Stimulated activated CD4-positive, alpha-beta T cell treated with anti-CD3 and anti-CD28 coated beads, Interleukin-4, amount 100 ng/mL, for 48 hours (primary cell): ENCODE data around the gene FOSL2.

Experiments used
- DNase-seq, 2 donors: peaks; one replicate each; pipeline ENCODE4 v3.0.0-alpha.2; 2020; ENCODE audit warnings: low read depth in 2 of 2

The FOSL2 gene

GRCh38 chr2:28431741-28432140 is 39.1 kb downstream of the FOSL2 start:
- DNase-seq: no peak

- DNase-seq: no peak
Observed at GRCh38 chr2:28432362-28432761, 39.7 kb downstream of the FOSL2 start.

- no peak for DNase-seq
Observed at GRCh38 chr2:28433215-28433614, 40.6 kb downstream of the FOSL2 start.

- DNase-seq: no peak
Observed at GRCh38 chr2:28433935-28434599, 41.4 kb downstream of the FOSL2 start.

- no peak for DNase-seq
Observed at GRCh38 chr2:28434600-28434989, 41.9 kb downstream of the FOSL2 start.

- DNase-seq: no peak
Observed at GRCh38 chr2:28435241-28435640, 42.6 kb downstream of the FOSL2 start.

- no peak for DNase-seq
Observed at GRCh38 chr2:28435814-28436351, 43.2 kb downstream of the FOSL2 start.

GRCh38 chr2:28436525-28437051 is 43.9 kb downstream of the FOSL2 start:
- DNase-seq: no peak

- no peak for DNase-seq
Observed at GRCh38 chr2:28437149-28437835, 44.6 kb downstream of the FOSL2 start.

- no peak for DNase-seq
Observed at GRCh38 chr2:28437918-28438317, 45.3 kb downstream of the FOSL2 start.

GRCh38 chr2:28438532-28439063 is 45.9 kb downstream of the FOSL2 start:
- no peak for DNase-seq

GRCh38 chr2:28439127-28439526 is 46.5 kb downstream of the FOSL2 start:
- DNase-seq: no peak

- DNase-seq: no peak
Observed at GRCh38 chr2:28439763-28440162, 47.1 kb downstream of the FOSL2 start.

GRCh38 chr2:28442328-28442727 is 49.7 kb downstream of the FOSL2 start:
- DNase-seq: no peak

- no peak for DNase-seq
Observed at GRCh38 chr2:28444956-28445355, 52.3 kb downstream of the FOSL2 start.

- peak; percentile 44 to 65 for DNase-seq
Observed at GRCh38 chr2:28445448-28446258, 53.0 kb downstream of the FOSL2 start.

- no peak for DNase-seq
Observed at GRCh38 chr2:28446531-28446930, 53.9 kb downstream of the FOSL2 start.

GRCh38 chr2:28447086-28447485 is 54.4 kb downstream of the FOSL2 start:
- DNase-seq: no peak

GRCh38 chr2:28447943-28448792 is 55.5 kb downstream of the FOSL2 start:
- DNase-seq: no peak

GRCh38 chr2:28448793-28449100 is 56.1 kb downstream of the FOSL2 start:
- no peak for DNase-seq

GRCh38 chr2:28449126-28449487 is 56.4 kb downstream of the FOSL2 start:
- DNase-seq: no peak
